AG10803 (cell line): Measurements from ENCODE around the gene ADPRM.
"Not testable (repeated sequence)": the region's sequence is repeated elsewhere in the genome, so short reads cannot be mapped to it uniquely, and the experiment has no call there.

ENCODE experiments used
- DNase-seq: peaks from one replicate; pipeline ENCODE4 v3.0.0; 2010; ENCODE audit warnings: low read depth
- H3K4me3 ChIP-seq: 2 replicates; pipeline ENCODE4 v1.5.1; 2011; ENCODE audit warnings: mild to moderate bottlenecking, low read length, control low read depth
- CTCF ChIP-seq: conservative IDR thresholded peaks from 2 replicates; pipeline ENCODE4 v1.5.1; 2011; ENCODE audit warnings: mild to moderate bottlenecking, low read length, control low read depth, inconsistent platforms

Gene ADPRM

GRCh38 chr17:10731408-10731879, 34.0 kb downstream of the ADPRM start:
- DNase-seq: no peak
- H3K4me3 ChIP-seq: peak overlapping the region; percentile 67
- TF ChIP-seq CTCF: no peak

- not testable (repeated sequence) for H3K4me3 ChIP-seq, DNase-seq
Observed at GRCh38 chr17:10732121-10732520, 34.7 kb downstream of the ADPRM start.

GRCh38 chr17:10733666-10734065, 36.3 kb downstream of the ADPRM start:
- TF ChIP-seq CTCF: no peak
- no peak overlapping the region for H3K4me3 ChIP-seq
- DNase-seq: no peak

GRCh38 chr17:10735251-10735650, 37.9 kb downstream of the ADPRM start:
- TF ChIP-seq CTCF: no peak
- DNase-seq: no peak
- no peak overlapping the region for H3K4me3 ChIP-seq

GRCh38 chr17:10735821-10736220, 38.4 kb downstream of the ADPRM start:
- no peak for TF ChIP-seq CTCF
- H3K4me3 ChIP-seq: no peak overlapping the region
- DNase-seq: no peak

GRCh38 chr17:10737168-10737622, 39.8 kb downstream of the ADPRM start:
- no peak overlapping the region for H3K4me3 ChIP-seq
- DNase-seq: peak; percentile 58
- TF ChIP-seq CTCF: peak; percentile 83

- no peak for DNase-seq
- H3K4me3 ChIP-seq: no peak overlapping the region
- TF ChIP-seq CTCF: no peak
Observed at GRCh38 chr17:10737736-10738135, 40.3 kb downstream of the ADPRM start.
